HAP-1 (cell line): Measurements from ENCODE around the gene NPM1.
A peak's percentile ranks its signal among the peaks of the same experiment; 100 is the strongest.
"Not testable (repeated sequence)": the region's sequence is repeated elsewhere in the genome, so short reads cannot be mapped to it uniquely, and the experiment has no call there.

ENCODE experiments used
- DNase-seq, 2 experiments: peaks; one replicate each; pipeline ENCODE4 v3.0.0-alpha.2; 2016 to 2020; ENCODE audit warnings: low spot score in 2 of 2
- H3K27me3 ChIP-seq: fragments of 250-450 bp; sonication (Bioruptor Pico); 2 replicates; pipeline ENCODE4 v1.5.1; 2020; ENCODE audit warnings: low read depth, mild to moderate bottlenecking, moderate library complexity
- H3K36me3 ChIP-seq: fragments of 250-450 bp; sonication (Bioruptor Pico); replicated peaks from 2 replicates; pipeline ENCODE4 v1.5.1; 2020; ENCODE audit warnings: mild to moderate bottlenecking
- H3K4me1 ChIP-seq: fragments of 250-450 bp; sonication (Bioruptor Pico); 2 replicates; pipeline ENCODE4 v1.5.1; 2020; ENCODE audit warnings: mild to moderate bottlenecking
- H3K4me3 ChIP-seq: fragments of 250-450 bp; sonication (Bioruptor Pico); 2 replicates; pipeline ENCODE4 v1.5.1; 2020; ENCODE audit warnings: mild to moderate bottlenecking, moderate library complexity
- H3K9me3 ChIP-seq: fragments of 250-450 bp; sonication (Bioruptor Pico); 2 replicates; pipeline ENCODE4 v1.5.1; 2020; ENCODE audit warnings: mild to moderate bottlenecking, moderate library complexity
- in situ Hi-C: fragments of 300-500 bp; cut with MboI; formaldehyde crosslinking; loops from 3 replicates; pipeline ENCODE4 v1.14.3; 2020; ENCODE audit warnings: low sequenced_read_pairs, inconsistent platforms, mixed read lengths

NPM1 gene, protein sequence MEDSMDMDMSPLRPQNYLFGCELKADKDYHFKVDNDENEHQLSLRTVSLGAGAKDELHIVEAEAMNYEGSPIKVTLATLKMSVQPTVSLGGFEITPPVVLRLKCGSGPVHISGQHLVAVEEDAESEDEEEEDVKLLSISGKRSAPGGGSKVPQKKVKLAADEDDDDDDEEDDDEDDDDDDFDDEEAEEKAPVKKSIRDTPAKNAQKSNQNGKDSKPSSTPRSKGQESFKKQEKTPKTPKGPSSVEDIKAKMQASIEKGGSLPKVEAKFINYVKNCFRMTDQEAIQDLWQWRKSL

DNA sequence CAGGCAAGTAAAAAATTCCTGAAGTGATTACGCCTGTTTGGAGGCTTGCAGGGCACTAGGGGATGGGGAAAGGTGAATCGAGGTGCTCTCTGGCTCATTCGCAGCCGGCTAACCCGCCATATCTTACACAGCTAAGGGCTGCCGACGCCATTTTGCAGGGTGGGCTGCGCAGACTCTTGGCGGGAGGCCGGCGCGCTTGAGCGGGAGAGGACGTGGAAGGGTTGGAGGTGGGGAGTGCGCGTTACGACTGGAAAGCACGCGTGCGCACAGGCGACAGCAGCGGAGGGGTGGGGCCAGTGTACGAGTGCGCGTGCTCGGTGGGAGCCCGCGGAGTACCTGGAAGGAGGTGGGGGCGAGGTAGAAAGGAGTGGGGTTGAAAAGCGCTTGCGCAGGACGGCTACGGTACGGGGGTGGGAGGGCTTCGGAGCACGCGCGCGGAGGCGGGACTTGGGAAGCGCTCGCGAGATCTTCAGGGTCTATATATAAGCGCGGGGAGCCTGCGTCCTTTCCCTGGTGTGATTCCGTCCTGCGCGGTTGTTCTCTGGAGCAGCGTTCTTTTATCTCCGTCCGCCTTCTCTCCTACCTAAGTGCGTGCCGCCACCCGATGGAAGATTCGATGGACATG is at the start of gene NPM1:
Gene NPM1, plus strand, starts transcription at position 505 of the 625 bp plus-strand sequence. Its CDS starts 100 bp downstream, at position 605.
- Histone ChIP-seq H3K27me3 (peaks cover 2% of the 10 kb centered on the region; the same call in 1 of the 2 replicates), H3K4me3 (peak within 1 kb of the TSS; percentile 97), H3K9me3 (no peaks in the 10 kb centered on the region), H3K4me1 (peaks cover 17% of the 10 kb centered on the region), H3K36me3 (peaks cover 47% of the 10 kb centered on the region)
- in situ Hi-C loops = no loop called here
- peak; percentile 97 to 98 for DNase-seq

DNA sequence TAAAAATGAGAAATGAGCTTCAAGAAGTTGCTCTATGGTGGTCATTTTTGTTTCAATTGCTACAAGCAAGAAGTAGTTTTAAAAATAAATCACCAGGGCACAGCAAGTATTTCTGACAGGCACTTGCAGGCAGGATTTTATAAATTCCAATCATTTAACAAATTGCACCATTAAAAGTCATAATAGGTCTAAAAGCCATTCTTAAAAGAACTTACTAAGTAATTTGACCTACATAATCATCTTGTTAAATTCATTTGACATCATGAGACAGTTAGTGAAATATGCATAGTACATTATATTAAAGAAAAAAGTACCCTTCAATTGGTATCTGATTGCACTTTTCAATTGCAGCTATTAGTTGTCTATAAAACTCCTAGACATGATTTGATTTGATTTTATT is 47.6 kb upstream of the NPM1 start:
- Histone ChIP-seq H3K4me3 (no peak overlapping the region), H3K4me1 (peaks cover 4% of the 10 kb centered on the region; the same call in 1 of the 2 replicates), H3K9me3 (no peaks in the 10 kb centered on the region), H3K36me3 (no peaks in the 10 kb centered on the region), H3K27me3 (peaks cover 5% of the 10 kb centered on the region)
- DNase-seq = no peak
- in situ Hi-C loops = no loop called here

DNA sequence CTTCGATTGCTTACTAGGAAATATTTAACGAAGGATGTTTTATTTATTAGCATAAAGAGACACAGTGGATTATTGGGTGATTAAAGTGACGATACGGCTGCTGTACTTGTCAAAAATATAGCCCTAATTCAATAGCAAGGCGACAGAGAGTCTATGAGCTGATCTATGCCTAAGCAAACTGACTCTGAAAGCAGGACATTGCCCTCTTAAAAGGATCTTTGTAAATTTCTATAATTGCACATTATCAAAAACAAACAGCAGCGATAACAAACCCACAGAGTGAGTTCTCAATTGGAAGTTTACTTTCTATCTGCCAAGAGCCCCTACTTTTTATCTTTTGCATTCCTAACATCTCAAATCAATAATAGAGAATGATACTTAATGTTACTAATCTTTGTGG is 47.2 kb upstream of the NPM1 start:
- peaks cover 4% of the 10 kb centered on the region; the same call in 1 of the 2 replicates for H3K4me1 ChIP-seq

DNA sequence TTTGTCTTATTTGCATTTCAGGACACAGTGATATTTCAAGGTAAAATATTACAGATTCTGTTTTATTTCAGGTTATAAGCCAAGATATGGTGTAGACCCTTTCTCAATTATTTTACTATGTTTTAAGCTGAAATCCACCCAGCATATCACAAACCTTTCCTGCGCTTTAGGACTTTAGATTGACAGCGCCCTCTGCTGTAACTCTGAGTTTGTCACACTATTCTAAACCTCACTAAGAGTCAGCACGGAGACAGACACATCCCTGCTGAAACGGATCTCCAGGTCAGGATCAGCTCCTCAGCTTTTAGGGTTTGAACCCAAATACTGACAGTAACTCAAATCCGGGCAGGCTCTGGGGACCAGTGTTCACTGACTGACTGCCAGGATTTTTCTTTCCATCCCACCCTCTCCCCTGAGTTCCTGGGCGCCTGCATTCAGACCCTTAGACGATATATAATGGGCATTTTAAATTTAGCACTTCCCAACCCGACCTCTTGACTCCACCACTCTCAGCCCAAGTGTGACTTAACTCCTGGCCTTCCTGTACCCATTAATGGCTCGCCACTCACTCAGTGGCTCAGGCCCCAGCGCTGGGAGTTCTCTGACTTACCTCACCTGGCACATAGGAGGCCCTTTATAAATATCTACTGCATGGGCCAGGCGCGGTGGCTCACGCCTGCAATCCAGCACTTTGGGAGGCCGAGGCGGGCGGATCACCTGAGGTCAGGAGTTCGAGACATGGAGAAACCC is 45.1 kb upstream of the NPM1 start:
- Histone ChIP-seq H3K9me3 (no peaks in the 10 kb centered on the region), H3K36me3 (no peaks in the 10 kb centered on the region), H3K27me3 (peaks cover 5% of the 10 kb centered on the region), H3K4me3 (no peak overlapping the region), H3K4me1 (peaks cover 4% of the 10 kb centered on the region; the same call in 1 of the 2 replicates)
- peak; percentile 71 for DNase-seq
- in situ Hi-C loops = no loop called here

More for the DNA sequence above, 47.2 kb upstream of the NPM1 start:
- no peak for DNase-seq
- H3K36me3 ChIP-seq = no peaks in the 10 kb centered on the region
- no peak overlapping the region for H3K4me3 ChIP-seq
- no peaks in the 10 kb centered on the region for H3K9me3 ChIP-seq
- H3K27me3 ChIP-seq = peaks cover 5% of the 10 kb centered on the region
- in situ Hi-C loops = no loop called here

DNA sequence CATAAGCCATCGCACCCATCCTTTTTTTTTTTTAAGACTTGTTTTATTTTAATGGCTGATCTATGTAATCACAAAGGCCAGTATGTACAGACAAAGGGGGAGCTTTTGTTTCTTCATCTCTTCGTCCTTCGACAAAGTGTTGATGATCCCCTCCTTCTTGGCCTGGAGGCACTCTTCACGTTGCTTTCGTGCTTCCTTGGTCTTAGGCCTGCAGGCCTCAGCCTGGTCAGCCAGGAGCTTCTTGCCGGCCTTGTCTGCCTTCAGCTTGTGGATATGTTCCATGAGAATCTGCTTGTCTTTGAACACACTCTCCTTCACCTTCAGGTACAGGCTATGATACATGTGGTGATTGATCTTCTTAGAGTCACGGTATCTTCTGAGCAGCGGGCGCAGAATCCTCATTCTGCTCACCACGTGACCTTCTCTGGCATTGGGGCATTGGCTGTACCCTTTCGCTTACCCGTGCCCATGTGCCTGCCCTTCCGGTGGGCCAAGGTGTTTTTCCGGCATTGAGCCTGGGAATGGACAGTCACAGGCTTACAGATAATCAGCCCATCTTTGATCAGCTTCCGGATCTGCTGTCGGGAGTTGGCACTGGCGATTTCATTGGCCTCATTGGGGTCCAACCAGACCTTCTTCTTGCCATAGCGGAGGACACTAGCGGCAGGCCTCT is 42.6 kb upstream of the NPM1 start:
- H3K36me3 ChIP-seq = no peaks in the 10 kb centered on the region
- H3K27me3 ChIP-seq = peaks cover 2% of the 10 kb centered on the region
- in situ Hi-C loops = no loop called here
- H3K9me3 ChIP-seq = no peaks in the 10 kb centered on the region
- peaks cover 4% of the 10 kb centered on the region; the same call in 1 of the 2 replicates for H3K4me1 ChIP-seq
- DNase-seq = no peak
- no peak overlapping the region for H3K4me3 ChIP-seq

DNA sequence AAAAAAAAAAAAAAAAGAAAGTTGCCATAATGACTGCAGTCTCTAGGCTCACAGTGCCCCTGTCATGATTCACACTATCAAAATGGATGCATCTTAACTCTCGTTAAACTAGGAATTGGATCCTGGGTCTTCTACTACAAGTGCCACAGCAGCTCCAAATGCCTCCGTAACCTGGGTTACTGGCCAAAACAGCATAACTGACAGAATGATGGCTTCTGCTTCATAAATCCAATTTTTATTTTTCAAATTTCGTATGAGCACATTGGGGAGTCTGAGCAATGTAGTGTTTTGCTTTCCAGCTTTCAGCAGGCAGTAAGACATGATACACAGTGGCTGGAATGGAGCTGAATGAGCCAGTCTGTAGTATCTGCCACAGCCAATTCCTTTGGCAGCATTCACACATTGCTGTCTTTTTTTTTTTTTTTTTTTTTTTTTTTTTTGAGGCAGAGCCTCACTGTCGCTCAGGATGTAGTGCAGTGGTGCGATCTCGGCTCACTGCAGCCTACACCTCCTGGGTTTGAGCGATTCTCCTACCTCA is 36.0 kb upstream of the NPM1 start:
- Histone ChIP-seq H3K4me3 (no peak overlapping the region), H3K9me3 (no peaks in the 10 kb centered on the region), H3K4me1 (no peaks in the 10 kb centered on the region), H3K27me3 (no peaks in the 10 kb centered on the region), H3K36me3 (no peaks in the 10 kb centered on the region)
- DNase-seq = no peak
- in situ Hi-C loops = no loop called here

DNA sequence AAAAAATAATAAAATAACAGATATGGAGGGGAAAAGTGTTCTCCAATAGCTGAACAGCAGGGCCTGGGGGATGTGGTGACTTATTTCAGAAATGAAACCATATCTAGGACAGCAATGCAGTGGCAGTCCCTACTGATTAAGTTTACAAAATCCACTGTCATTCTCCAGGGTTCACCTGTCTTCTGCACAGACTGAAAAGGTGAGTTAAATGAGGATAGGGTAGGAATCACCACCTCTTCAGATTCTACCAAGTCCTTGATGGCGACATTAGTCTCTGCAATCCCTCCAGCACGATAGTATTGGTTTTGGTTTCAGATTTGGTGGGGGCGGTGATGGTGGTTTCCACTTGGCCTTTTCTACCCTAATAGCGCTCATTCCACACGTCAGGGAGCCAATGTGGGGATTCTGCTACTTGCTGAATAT is 32.3 kb upstream of the NPM1 start:
- Histone ChIP-seq H3K4me3 (no peak overlapping the region), H3K4me1 (no peaks in the 10 kb centered on the region), H3K27me3 (no peaks in the 10 kb centered on the region), H3K36me3 (no peaks in the 10 kb centered on the region), H3K9me3 (no peaks in the 10 kb centered on the region)
- DNase-seq = no peak
- in situ Hi-C loops = no loop called here

DNA sequence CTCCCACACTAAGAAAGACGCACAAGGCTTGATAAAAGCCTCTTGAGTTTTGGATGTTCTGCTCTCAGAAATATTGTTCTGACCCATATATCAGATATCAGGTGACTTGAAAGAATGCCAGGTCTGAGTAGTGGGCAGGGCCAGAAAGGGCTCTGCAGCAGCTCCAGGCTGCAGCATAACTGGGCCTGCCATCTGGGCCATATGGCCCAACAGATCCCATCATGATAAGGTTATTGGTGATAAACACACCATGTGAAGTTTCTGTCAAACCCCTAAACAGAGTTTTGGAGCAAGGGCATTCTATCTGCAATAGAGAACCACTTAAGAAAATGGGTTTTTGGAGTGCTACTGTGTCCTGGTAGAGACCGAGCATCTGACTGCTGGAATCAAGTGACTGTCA is 29.8 kb upstream of the NPM1 start:
- no peaks in the 10 kb centered on the region for H3K9me3 ChIP-seq
- DNase-seq = no peak
- in situ Hi-C loops = no loop called here

DNA sequence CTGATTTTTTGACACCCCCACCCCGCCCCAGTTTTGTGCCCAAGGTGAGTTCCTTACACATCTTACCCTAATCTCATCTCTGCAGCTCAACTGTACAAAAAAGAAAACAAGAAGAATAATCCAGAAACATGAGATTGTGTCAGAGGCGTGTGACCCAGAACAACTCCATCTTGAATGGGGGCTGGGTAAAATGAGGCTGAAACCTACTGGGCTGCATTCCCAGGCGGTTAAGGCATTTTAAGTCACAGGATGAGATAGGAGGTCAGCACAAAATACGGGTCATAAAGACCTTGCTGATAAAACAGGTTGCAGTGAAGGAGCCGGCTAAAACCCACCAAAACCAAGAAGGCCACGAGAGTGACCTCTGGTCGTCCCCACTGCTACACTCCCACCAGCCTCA is 26.5 kb upstream of the NPM1 start:
- H3K36me3 ChIP-seq, in situ Hi-C loops, H3K9me3 ChIP-seq, H3K4me3 ChIP-seq, H3K27me3 ChIP-seq, H3K4me1 ChIP-seq, DNase-seq: not testable (repeated sequence)

More for the DNA sequence above, 29.8 kb upstream of the NPM1 start:
- H3K4me3 ChIP-seq = no peak overlapping the region
- no peaks in the 10 kb centered on the region for H3K4me1 ChIP-seq
- no peaks in the 10 kb centered on the region for H3K27me3 ChIP-seq
- H3K36me3 ChIP-seq = no peaks in the 10 kb centered on the region

DNA sequence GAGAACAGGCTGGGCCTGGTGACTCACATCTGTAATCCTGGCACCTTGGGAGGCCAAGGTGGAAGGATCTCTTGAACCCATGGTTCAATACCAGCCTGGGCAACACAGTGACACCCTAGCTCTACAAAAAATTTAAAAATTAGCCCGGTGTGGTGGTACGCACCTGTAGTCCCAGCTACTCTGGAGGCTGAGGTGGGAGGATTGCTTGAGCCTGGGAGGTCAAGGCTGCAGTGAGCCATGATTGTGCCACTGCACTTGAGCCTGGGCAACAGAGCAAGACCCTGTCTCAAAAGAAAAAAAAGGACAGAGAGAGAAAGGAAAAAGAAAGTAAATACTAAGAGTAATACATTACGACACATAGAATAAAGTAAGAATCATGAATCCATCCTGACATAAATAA is 24.4 kb upstream of the NPM1 start:
- H3K36me3 ChIP-seq, H3K9me3 ChIP-seq, H3K27me3 ChIP-seq, H3K4me1 ChIP-seq, in situ Hi-C loops, DNase-seq, H3K4me3 ChIP-seq: not testable (repeated sequence)

DNA sequence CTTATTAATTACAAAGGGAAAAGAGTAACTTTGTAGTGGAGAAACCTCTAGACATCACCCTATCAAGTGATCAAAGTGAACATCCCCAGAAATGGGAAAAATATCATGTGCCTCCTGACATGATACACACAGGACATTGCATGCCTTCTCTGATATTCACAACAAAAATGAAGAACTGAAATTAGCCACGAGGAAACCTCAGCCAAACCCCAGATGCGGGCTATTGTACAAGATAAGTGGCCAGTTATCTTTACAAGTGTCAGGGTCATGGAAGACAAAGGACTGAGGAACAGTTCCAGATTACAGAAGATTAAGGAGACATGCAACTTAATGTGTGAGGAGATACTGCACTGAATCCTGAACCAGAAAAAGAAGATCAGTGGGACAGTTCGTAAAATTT is 23.8 kb upstream of the NPM1 start:
- in situ Hi-C loops = no loop called here
- DNase-seq = no peak

DNA sequence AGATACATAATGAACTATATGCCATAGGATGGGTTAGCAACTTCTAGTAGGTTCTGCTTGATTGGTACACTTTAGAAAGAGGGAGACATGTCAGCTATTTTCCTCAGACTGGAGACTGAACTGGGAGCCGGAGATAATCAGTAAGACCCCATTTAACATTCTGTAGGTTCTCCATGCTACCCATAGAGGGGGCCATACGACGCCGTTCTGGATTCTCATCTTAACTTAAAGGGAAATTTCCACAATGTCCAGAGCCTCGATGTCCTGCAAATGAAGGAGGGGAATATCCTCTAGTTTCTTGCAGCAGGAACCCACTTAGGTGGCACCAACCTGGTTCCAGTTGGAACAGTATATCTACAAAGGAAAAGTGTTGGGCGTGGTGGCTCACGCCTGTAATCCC is 22.3 kb upstream of the NPM1 start:
- DNase-seq = peak; percentile 10 to 42

More for the DNA sequence above, 23.8 kb upstream of the NPM1 start:
- Histone ChIP-seq H3K4me1 (no peaks in the 10 kb centered on the region), H3K4me3 (no peak overlapping the region), H3K27me3 (no peaks in the 10 kb centered on the region), H3K36me3 (no peaks in the 10 kb centered on the region), H3K9me3 (no peaks in the 10 kb centered on the region)

DNA sequence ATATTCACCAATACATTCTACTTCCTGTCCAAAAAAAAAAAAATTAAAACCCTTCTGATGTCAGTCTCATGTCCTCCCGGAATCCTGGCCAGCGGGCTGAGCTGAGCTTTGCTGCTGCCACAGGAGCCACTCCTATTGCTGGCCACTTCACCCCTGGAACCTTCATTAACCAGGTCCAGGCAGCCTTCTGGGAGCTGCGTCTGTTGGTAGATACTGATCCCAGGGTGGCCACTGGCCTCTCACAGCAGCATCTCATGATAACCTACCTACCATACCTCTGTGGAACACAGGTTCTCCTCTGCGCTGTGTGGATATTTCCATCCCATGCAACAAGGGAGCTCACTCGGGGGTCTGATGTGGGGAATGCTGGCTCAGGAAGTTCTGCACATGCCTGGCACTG is 21.0 kb upstream of the NPM1 start:
- no peaks in the 10 kb centered on the region for H3K4me1 ChIP-seq
- DNase-seq = no peak
- no peaks in the 10 kb centered on the region for H3K9me3 ChIP-seq
- no peaks in the 10 kb centered on the region for H3K36me3 ChIP-seq
- no peaks in the 10 kb centered on the region for H3K27me3 ChIP-seq
- in situ Hi-C loops = no loop called here
- H3K4me3 ChIP-seq = no peak overlapping the region

More for the DNA sequence above, 22.3 kb upstream of the NPM1 start:
- Histone ChIP-seq H3K27me3 (no peaks in the 10 kb centered on the region), H3K9me3 (no peaks in the 10 kb centered on the region), H3K4me1 (no peaks in the 10 kb centered on the region), H3K36me3 (no peaks in the 10 kb centered on the region), H3K4me3 (no peak overlapping the region)
- in situ Hi-C loops = no loop called here
